Coronary artery (tissue), 2 donors: ENCODE data around the gene TMEM243.

Experiments
- DNase-seq: peaks from one replicate; pipeline ENCODE4 v3.0.0-alpha.2; 2017; ENCODE audit warnings: low spot score
- H3K27ac ChIP-seq, 2 donors: fragments of 200-600 bp; sonication (generic); one replicate each; pipeline ENCODE4 v1.5.1; 2016 to 2019
- H3K4me3 ChIP-seq: fragments of 200-600 bp; sonication (generic); 2 replicates; pipeline ENCODE4 v1.5.1; 2016; ENCODE audit warnings: mild to moderate bottlenecking, moderate library complexity
- TF ChIP-seq, protein P1 (sequence below): fragments of 200-600 bp; sonication (generic); IDR thresholded peaks from one replicate; pipeline ENCODE4 v1.5.1; 2019; ENCODE audit warnings: antibody characterized with exemption

TMEM243 gene

DNA sequence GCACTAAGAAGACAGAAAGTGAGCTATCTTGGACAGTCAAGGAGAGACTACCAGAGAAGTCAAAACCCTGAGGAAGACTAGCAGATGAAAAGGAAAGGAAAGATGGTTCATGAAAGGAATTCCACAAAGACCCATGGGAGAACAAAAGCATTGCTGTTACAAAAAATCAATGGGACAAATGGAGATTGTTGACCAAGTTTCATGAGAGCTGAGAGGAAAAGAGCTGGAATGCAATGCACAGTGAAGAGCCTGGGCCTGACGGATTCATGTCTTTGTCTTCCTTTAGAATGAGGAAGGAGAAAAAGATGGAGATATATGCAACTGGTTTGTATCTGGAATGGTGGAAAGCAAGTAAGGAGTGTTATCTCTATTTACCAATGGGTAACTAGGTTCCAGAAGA lies 17.3 kb downstream of the TMEM243 start:
- Histone ChIP-seq H3K4me3 (no peak overlapping the region), H3K27ac (no peak overlapping the region)
- DNase-seq = no peak
- TF ChIP-seq, protein P1, sequence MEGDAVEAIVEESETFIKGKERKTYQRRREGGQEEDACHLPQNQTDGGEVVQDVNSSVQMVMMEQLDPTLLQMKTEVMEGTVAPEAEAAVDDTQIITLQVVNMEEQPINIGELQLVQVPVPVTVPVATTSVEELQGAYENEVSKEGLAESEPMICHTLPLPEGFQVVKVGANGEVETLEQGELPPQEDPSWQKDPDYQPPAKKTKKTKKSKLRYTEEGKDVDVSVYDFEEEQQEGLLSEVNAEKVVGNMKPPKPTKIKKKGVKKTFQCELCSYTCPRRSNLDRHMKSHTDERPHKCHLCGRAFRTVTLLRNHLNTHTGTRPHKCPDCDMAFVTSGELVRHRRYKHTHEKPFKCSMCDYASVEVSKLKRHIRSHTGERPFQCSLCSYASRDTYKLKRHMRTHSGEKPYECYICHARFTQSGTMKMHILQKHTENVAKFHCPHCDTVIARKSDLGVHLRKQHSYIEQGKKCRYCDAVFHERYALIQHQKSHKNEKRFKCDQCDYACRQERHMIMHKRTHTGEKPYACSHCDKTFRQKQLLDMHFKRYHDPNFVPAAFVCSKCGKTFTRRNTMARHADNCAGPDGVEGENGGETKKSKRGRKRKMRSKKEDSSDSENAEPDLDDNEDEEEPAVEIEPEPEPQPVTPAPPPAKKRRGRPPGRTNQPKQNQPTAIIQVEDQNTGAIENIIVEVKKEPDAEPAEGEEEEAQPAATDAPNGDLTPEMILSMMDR = no peak

DNA sequence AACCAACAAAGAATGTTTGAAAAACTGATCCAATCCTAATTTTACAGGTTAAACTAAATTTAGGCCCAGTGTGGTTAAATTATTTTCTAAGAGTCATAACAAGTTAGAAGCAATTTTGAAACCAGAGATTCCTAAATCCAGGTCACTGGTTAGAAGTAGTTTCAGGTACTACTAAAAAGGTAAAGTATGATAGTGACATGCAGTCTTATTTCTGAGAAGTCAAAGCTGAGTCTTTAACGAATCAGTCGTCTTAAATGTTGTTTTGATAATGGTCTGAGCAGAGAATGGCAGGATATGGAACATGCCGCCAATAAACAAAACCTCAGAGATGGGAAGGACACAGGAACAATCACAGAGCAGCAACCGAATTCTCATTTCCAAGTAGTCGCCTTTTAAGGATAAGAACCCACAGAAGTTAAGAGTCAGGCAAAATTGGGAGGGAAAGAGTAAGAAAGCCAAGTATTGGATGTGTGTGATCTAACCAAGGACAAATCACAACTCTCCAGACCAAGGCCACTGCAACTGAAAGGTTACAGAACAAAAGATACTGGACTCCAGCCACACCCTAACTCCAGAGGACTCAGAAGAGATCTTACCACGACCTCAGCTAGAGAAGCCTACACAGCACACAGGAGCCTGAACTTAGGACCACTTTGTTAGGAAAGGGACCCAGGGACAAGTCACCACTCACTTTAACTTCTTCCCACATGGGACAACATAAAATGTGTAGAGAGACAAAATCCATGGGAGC lies 19.7 kb downstream of the TMEM243 start:
- TF ChIP-seq, protein P1 = no peak
- no peak for DNase-seq
- Histone ChIP-seq H3K4me3 (no peak overlapping the region), H3K27ac (no peak overlapping the region)

DNA sequence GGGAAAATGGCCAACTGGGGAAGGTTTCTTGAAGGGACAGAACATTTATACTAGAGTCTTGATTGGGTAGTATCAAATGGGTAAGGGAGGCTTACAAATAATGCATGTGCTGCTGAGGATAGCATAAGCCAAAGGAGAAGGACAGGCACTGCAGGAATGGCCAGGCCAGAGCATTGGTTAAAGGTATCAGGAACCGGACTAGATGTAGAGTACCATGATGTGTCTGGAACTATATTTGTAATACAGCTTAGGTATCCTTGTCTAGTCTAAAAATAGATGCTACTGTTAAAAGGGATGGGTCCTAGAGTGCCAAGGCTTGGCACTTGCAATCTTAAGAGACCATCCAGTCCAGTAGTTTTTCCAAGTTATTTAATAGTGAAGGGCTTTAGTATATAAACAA lies 20.3 kb downstream of the TMEM243 start:
- TF ChIP-seq, protein P1 = no peak
- DNase-seq = no peak
- no peak overlapping the region for H3K27ac ChIP-seq
- no peak overlapping the region for H3K4me3 ChIP-seq

DNA sequence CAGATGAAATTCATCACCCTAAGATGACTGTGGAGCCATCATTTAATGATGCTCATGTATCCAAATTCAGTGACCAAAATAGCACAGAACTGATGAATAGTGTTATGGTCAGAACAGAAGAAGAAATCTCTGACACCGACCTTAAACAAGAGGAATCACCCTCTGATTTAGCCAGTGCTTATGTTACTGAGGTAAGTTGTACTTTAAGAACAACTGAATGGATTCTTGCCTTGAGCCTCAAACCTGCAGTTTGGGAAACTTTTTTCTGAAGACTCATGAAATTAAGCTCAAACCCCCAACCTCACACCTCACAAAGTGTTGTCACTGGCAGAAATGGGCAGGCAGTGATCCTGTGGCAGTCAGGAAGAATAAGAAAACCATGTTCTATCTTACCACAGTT lies 25.6 kb downstream of the TMEM243 start:
- TF ChIP-seq, protein P1 = no peak
- no peak overlapping the region for H3K27ac ChIP-seq
- no peak for DNase-seq
- H3K4me3 ChIP-seq = no peak overlapping the region

DNA sequence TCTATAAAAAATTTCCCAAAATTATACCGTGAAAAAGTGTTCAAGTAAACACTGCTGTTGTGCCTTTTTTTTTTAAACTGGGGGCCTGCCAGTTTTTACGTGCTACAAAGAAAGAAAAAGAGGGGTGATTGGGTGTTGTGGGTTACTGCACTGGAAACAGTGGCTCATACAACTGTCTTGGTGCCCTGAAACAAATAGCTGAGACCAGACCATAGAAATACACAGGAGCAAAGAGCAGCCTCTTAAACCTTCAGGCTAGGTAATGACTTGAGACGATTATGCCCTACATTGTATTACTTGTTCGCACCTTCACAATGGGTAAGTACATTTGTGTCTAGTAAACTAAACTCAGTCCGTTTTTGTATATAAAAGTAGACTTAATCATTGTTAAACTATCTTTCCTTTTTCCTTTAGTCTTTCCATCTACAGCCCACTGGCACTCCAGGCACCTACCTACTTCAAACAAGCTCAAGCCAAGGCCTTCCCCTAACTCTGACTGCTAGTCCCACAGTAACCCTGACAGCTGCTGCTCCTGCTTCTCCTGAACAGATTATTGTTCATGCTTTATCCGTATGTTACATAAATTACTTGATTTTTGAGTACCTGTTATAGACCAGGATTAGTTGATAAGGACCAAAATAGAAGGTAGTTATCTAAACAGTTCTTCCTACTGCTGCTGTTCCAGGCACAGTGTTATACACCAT lies 26.6 kb downstream of the TMEM243 start:
- TF ChIP-seq, protein P1 = no peak
- H3K27ac ChIP-seq = no peak overlapping the region
- no peak overlapping the region for H3K4me3 ChIP-seq
- no peak for DNase-seq

DNA sequence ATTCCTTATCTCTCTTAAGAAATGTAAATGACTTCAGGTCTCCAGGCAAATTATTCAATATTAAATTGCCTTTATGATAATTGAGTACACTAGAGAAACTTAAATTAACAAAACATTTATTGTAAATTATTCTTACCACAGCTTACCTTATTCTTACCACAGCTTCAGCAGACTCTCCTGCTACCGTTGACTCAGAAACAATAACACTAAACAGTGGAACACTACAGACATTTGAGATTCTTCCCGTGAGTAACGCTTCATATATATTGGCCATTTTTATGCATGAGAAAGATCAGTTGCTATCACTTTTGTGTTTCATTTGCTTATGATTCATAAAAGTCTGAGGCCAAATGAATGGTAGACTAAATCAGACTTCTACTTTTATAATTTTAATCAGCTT lies 28.7 kb downstream of the TMEM243 start:
- Histone ChIP-seq H3K27ac (no peak overlapping the region), H3K4me3 (no peak overlapping the region)
- no peak for DNase-seq
- TF ChIP-seq, protein P1 = no peak

DNA sequence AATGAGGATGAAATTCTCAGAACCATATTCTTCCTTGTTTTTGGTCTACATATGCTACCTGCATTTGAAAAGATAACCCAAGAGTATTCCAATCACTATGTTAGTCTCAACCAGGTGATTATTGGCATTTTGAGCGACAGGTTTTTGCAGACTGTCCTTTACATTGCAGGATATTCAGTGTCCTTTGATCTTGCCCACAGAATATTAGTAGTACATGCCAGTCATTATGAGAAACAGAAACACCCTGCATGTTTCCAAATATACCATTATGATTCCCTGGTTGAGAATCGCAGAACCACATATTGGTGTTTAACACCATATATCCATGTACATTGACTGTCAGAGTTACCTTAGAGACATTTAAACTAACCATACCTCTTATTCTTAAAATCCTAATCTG lies 30.6 kb downstream of the TMEM243 start:
- Histone ChIP-seq H3K4me3 (no peak overlapping the region), H3K27ac (no peak overlapping the region)
- TF ChIP-seq, protein P1 = no peak
- no peak for DNase-seq
